ENCODE data around the gene C2CD4C.
"Not testable (repeated sequence)": the region's sequence is repeated elsewhere in the genome, so short reads cannot be mapped to it uniquely, and the experiment has no call there.

The C2CD4C gene

DNA sequence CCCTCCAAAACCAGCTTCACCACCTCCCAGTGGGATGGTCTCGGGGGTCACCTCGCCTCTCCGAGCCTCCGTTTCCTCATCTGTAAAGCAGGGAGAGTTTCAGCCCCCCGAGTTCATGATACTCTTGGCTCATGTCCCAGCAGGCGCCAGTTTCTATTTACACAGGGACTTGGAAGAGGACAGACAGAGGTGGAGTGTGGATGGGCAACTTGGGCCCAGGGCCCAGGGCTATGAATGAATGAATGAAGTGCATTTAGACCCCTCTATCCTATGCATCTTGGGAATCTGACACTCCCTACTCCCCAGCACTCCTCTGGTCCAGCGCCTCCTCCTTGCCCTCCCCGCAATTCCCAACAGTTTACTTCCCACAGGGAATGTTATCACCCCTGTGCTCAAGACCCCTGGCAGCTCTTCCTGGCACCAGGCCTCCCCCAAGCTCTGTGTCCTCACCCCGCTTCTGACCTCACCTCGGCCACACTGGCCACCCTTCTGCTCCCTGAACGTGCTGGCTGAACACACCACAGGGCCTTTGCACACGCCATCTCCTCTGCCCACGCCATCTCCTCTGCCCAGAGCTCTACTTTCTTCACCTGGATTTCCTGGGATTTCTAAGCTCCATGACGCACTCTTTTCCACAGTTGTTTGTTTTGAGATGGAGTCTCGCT is 4.9 kb upstream of the C2CD4C start:
- no peak for DNase-seq

DNA sequence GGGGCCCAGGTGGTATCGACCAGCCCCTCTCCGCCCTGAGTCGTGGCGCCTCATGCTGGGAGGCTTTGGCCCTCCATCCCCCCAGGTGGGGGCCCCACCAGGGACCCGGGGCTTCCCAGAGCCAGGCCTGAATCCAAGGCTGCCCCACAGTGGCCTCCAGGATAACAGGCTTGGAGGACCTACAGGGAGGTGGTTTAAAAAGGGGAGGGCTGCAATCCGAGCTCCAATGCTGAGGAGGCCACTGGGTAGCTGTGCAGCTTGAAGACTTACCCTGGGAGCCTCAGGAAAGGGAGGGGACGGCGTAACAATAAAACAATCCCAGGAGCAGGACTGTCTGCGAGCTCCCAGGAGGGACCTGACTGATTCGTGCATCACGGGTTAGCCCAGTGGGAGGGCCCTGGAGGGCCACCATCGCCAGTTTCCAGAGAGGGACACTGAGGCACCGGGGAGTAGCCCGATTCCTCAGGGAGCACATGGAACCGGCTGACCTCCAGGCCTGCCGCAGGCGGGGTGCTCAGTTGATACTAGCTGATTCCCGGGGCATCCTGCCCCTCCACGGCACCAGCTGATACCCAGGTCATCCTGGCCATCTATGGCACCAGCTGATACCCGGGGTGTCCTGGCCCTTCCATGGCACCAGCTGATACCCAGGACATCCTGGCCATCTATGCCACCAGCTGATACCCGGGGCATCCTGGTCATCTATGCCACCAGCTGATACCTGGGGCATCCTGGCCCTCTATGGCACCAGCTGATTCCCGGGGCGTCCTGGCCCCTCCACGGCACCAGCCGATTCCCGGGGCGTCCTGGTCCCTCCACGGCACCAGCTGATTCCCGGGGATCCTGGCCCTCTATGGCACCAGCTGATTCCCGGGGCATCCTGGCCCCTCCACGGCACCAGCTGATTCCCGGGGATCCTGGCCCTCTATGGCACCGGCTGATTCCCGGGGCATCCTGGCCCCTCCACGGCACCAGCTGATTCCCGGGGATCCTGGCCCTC is 3.7 kb upstream of the C2CD4C start:
- DNase-seq: peak; percentile 31

DNA sequence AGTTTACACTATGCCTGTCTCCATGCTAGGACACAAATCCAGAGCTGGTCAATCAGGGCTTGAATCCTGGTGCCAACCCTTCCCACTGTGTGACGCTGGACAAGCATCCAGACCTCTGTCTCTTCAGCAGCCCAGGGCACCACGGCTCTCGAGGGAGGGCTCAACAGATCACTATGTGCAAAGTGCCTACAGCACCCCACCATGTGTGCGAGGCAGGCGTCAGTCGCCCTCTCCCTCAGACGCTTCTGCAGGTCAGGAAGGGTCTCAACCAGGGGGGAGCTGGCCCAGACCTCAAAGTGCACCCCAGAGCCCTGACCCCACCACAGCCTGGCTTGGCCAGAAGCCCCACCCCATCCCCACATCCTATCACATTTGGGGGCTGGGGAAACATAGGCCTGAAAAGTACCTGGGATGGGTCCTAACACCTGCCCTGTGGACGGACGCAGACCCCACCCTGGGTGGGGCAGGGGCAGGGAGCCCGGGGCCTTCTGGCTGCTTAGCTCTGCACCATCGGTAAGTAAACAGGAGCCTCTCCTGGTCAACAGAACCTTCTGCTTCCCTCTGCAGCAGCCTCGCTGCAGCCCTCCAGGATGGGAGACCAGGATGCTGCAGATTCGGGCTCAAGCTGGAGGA is 2.9 kb upstream of the C2CD4C start:
- no peak for DNase-seq

DNA sequence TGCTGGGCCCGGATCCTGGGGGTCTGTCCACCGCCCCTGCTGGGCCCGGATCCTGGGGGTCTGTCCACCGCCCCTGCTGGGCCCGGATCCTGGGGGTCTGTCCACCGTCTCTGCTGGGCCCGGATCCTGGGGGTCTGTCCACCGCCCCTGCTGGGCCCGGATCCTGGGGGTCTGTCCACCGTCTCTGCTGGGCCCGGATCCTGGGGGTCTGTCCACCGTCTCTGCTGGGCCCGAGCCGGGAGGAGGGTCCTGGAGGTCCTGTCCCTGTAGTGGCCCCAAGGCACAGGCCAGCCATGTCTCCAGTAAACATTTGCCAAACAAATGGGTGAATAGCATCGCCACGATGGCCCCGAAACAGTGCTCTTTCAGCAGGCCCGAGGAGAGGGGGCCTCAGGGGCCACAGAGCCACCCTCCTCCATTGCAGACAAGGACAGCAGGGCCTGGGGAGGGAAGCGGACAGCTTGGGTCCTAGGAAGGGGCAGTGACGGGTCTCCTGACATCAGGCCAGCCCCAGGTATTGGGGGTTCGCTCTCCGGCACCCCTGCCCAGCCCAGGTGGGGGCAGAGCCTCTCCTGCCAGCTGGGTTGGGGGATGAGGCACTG is 2.3 kb upstream of the C2CD4C start:
- DNase-seq: not testable (repeated sequence)

DNA sequence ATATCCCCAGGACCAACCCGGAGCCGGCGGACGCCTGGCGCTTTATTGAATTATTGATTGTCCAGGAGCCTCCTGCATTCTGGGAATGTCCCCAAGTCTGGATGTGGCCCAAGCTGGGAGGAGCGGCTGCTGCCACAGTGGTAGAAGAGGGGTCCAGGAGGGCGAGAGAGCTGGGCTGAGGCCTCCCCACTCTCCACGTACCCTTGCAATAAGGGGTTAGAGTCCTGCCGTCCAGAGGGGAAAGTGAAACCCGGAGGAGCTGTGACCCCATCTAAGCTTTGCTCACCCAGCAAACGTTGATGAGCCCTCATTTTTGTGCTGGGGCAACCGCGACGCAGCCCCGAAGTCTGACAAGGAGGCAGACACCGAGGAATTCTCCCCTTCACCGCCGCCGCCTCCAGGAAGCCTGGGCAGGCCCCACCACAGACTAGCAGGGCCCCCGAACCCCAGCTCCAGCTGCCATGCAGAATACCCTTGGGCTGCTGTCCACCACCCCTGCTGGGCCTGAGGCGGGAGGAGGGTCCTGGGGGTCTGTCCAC is 1.4 kb upstream of the C2CD4C start:
- no peak for DNase-seq

DNA sequence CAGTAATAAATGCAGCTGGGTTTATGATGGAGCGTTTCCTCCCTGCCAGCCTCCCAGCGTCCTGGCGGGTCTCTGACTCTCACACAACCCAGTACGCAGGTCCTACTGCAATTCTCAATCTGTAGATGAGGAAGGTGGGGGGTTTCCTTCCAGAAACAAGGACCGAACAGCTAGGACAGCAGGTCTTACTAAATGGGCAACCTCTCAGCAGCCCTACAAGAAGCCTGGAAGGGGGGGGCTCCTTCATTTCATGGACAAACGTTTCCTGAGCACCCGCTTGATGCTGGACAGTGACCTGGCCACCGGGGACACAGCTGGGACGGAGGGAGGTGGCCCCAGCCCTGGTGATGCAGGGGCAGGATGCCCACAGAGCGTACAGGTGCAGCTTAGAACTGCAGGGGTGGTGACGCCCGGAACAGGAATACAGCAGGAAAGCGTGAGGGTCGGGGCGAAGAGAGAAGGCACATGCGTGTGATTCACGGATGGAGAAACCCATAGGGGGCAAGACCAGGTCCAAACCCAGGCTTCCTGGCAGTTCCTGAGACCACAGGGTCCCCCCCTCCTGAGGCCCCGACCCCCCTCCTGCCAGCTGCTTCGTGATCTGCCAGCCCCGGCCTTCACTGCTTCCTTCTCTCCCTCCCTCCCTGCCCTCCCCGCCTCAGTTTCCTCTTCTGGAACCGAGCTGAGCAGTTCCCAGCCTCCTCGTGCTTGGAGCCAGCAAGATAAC is 732 bp upstream of the C2CD4C start:
- no peak for DNase-seq

DNA sequence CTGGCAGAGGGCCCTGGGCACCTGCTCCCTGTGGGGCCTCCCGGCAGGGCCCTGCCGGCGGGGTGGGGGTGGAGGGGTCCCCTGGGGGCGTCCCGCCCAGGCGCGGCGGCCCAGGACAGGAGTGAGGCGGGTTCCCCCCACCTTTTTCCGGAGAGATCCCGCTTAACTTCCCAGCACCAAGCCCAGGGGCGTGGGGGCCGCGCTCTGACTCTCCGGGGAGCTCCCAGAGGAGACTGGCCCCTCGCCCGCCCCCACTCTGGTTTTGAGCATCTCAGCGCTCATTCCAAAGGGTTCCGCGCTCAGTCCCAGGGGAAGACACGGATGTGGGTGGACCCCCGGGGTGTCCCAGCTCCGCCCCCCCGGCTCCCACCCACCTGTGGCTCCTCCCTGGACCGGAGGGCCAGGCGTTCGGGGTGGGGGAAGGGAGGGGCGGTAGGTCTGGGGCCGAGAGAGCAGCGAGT is 476 bp downstream of the C2CD4C start:
- DNase-seq: no peak

DNA sequence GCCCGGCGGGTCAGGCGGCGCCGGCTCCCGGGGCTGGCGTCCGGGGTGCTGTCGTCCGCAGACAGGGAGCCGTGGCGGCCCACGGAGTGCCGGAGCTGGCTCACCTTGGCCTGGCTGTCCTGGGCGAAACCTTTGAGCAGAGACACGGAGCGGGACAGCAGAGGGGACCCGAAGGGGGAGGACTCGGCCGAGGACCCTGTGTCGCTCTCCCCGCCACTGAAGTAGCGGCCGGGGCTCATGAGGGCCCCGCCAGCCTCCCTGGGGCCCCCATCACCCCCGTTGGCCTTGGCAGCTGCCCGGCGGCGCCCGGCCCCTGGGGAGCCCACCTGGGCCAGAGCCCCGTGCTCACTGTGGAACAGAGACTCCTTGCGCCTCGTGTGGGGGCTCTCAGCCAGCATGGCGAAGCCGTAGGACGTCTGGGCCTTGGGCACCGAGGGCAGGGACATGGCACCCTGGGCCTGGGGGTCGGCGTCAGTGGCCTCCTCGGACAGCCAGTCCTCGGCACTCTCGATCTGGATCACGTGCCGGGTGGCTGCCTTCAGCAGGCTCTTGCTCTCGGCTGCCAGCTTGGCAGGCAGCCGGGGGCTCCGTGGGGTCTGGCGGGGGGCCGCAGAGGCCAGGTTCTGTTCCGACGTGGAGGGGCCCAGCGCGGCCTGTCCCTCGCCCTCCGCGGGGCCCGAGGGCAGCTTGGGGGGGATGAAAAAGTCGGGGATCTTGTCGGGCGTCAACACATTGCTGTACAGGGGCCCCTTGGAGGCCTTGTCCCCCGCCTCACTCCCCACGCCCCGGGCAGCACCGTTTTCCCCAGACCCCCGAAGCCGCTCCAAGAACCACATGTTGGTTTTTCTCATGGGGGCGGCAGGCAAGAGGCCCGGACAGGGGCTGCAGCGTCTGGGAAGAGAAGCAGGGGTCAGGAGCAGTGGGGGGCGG is 1.2 kb downstream of the C2CD4C start:
- DNase-seq: no peak

DNA sequence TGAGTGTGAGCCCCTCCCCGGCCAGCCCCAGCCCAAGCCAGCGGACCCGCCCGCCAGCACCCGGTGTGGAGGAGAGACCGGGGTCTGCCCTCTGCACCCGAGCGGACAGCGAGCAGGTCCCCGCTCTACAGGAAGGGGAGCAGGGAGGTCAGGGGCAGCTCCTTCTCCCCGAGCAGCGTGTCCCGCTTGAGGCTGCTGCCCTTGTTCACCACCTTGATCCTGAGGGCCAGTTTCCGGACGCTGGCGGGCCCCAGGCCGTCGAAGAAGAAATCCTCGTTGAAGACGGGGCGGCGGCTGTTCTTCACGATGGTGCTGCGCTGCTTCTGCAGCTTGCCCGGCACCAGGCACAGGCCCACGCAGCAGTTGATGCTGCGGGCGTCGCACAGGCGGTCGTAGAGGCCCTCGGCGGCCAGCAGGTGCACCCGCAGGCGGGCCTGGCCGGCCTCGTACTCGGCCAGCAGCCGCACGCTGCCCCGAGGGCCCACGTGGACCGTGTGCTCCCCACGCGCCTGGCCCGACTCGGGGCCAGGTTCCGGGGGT is 1.9 kb downstream of the C2CD4C start:
- DNase-seq: no peak

DNA sequence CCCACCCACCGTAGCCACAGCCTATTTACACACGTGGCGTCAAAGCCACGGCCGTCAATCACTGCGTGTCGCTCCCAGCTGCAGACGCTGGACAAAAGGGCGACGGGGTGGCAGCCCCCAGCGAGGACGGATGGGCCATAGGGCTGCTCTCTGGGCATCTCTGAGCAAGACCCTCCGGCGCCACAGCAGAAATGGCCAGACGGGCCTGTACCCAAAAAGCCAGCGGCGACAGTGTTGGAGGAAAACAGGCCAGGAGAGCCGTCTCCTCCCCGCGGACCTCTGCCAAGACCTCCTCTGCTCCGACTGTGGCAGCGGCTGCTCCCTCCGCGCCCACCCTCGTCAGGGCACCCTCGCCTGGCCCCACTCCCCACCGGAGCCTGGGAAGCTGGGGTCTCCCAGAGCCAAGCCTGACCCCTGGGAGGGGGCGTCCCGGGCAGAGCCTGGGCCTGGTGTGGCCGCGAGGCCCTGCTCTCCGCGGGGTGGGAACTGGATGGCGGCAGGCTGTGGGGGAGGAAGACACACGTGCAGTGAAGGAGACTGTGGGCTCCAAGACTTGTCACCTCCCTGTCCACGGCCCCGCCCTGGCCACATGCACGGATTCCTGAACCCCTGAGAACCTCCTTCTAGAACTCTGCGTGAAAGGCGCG is 2.7 kb downstream of the C2CD4C start:
- DNase-seq: no peak

DNA sequence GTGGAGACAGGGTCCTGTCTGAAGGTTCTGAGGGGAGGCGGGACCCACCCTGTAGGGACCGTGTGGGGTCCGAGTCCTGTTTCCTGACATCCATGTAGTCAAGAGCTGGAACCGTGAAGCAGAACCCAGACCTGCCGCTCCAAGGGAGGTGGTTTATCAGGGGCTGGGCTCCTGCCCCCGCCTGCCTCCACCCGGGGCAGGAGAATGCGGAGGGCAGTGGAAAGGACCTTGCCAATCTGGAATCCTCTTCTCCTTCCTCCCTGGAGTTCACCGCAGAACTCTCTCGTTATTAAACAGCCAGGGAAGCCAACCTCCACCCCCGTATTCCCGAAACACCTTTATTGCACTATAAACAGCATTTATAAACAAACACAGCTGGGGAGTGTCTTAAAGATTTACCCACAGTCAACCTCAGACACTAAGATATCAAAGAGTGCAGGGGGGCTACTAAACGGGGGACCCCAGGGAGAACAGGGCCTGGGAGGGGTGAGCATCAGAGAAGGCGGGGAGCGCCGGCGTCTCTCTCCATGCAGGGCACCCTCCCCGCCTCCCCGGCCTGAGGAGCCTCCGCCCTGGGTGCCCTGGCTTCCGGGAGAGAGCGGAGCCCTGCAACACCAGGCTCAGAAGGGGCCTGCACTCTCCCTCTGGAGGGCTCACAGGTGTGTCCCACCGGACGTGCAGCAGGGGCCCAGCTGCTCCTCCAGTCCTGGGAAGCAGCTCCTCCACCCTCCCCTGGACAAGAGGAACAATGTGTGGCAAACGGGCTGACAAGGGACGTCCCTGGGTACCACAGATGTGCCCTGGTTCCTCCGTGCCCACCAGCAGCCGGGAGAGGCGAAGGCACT is 3.6 kb downstream of the C2CD4C start:
- no peak for DNase-seq

DNA sequence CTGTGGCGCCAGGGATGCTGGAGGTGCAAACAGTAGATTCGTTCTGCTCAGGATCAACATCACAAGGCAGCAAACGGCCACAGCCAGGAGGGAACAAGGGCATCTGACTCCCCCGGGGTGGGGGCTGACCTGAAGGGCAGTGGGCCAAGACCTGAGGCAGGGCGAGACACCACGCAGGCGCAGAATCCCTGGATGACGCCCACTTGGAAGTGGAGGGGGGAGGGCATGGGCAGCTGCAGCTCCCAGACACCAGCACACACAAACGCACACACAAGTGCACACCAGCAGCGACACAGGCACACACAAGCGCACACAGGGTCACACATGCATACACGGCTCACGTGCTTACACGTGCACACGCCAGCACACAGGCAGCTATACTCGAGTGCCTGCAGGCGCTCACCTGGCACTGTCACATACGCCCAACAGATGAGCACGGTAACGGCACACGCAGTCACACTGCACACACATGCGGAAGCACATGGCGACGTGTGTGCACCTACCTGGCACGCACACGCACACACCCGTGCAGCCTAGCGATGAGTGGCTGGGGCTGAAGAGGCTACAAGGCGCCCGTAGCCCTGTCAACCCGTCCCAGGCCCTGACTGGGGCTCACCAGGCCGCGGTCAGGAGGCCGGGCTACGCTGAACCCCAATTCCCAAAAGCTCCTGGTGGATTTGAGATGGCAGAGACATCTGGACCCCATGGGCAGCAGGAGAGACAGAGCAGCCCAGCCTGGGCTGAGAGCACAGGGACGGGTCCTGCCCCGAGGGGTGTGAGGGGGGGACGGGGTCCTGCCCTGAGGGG is 5.5 kb downstream of the C2CD4C start:
- DNase-seq: no peak

DNA sequence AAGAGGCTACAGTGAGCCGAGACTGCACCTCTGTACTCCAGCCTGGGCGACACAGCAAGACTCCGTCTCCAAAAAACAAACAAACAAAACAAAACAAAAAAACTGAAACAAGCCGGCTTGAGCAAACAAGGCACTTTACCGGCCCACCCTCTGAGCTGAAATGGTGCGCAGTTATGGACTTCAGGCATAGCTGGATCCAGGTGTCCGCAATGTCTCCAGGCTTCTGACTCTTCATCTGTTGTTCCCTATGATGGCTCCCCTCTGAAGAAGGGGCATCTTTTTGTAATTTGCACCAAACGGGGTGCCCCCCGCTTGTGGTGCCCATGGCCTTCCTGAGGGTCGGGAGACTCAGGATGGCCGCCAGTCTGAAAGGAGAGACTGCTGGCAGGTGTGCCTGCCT is 6.2 kb downstream of the C2CD4C start:
- DNase-seq: no peak

DNA sequence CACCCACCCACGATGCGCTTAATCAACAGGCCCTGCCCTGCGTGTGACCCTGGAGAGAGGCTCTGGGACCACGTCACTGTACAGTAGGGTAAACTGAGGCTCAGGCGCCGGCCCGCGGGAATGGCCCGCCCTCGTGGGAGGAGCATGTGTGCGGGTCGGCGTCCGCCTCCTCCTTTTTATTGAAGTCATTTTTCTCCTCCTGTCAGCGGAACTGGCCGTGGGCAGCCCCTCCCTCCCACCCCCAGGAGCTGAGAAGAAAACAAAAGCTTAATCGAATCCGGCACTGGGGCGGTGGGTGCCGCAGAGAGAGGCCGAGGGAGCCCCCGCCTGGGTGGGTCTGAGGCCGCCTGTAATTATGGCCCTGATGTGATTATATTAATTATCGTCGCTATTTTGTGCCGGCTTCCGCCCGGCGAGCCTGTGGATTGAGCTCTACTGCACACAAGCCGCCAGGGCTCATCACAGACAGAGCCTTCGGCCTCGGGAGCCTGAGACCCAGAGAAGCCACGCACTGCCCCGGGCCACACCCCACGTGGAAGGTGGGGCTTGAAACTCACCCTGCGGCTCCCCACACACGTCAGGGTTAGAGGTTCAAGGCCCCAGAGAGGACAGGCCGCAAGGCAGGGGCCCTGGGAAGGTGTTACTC is 7.0 kb downstream of the C2CD4C start:
- no peak for DNase-seq

DNA sequence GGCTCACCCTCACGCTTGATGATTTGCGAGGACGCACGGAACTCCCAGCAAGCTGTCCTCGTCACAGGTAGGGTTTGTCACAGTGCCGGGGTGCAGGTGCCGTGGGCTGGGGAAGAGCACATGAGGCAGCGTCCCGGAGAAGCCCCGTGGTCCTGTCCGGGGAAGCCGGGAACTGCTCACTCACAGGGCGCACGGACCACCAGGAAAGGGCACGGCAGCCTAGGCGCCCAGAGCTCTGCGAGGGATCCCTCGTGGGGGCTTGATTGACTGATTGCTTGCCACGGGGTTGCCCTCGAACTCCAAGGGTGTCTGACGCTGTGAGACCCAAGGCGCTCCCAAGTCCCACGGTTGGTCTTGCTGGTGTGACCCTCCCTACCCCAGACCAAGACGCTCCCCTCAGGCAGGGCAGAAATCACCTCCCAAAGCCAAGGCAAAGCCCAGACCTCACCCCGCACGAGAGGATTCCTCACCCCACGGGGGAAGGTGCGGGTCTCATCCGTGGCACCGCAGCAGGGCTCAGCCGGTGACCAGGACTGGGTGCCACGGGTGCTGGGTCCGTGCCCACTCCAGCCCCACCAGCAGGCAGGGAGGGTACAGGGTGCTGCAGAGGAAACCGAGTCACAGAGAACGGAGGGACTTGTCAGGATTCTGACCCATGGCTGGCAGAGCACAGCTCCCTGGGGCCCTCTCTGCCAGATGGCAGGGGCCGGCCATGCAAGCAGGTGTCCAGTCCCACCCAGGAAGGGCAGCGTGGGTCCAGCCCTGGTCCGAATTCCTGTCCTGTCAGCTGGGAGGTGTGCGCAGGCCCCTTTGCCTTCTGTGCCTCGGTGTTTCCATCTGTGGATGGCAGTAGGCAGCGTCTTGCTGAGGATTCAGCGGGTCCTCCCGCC is 7.7 kb downstream of the C2CD4C start:
- no peak for DNase-seq

DNA sequence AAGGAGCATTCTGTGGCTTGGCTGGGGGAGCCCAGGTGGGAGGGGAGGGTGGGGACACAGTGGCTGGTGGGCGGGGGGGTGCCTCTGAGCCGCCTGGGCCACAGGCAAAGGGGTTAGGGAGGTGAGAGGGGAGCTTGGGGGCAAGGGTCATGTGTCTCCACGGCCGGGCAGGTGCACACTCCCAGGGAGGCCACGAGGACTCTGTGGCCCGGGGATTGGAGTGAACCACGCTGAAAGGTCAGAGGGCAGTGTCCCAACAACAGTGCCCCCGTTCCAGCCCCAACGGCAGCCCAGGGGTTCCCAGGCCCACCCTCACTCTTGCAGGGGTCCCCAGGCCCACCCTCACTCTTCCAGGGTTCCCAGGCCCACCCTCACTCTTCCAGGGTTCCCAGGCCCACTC is 9.6 kb downstream of the C2CD4C start:
- no peak for DNase-seq

DNA sequence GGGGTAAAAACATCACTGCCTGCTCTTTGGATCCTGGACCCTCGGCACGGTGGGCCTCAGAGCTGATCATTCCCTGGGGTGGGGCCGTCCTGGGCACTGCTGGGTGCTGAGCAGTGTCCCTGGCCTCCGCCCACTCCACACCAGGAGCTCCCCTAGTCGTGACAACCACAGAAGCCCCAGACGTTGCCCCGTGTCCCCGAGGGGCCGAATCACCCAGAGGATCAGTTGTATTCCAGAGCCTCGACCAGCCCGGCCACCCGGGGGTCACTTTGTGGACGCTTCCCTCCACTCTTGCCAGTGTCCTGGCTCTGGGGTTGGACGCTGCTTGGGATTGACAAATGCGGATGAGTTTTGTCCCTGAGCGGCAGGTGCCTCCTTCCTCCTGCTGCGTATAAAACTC is 10.2 kb downstream of the C2CD4C start:
- DNase-seq: no peak

Data from NCI-H2171 treated with DMSO at 0.1 percent for 48 hours (cell line).